ENCODE results near the gene CSTPP1.
"Not testable (repeated sequence)": the region's sequence is repeated elsewhere in the genome, so short reads cannot be mapped to it uniquely, and the experiment has no call there.

Gene CSTPP1

DNA sequence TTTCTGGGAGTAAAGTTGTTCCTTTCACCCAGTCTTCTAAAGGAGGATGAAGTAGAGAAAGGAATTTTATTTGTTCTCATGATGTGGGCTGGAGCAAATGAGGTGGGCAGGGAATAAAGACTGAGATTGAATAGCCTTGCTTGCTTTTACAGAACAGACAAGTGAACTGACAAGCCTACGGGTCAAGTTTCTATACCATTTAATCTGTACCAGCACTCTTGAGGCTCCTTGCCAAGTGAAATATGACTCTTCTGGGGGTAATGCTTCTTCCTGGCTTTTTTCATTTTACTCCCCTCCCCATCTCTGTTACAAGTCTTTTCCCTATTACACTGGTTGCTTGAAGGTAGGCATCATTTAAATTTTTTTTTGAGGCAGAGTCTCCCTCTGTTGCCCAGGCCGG, 54.8 kb downstream of the CSTPP1 start:
- DNase-seq (ENCODE audit: low read depth), result no peak

DNA sequence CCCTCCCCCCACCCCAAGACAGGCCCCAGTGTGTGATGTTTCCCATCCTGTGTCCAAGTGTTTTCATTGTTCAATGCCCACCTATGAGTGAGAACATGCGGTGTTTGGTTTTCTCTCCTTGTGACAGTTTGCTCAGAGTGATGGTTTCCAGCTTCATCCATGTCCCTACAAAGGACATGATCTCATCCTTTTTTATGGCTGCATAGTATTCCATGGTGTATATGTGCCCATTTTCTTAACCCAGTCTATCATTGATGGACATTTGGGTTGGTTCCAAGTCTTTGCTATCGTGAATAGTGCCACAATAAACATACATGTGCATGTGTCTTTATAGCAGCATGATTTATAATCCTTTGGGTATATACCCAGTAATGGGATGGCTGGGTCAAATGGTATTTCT, 55.8 kb downstream of the CSTPP1 start:
- not testable (repeated sequence) for DNase-seq (ENCODE audit: low read depth)

DNA sequence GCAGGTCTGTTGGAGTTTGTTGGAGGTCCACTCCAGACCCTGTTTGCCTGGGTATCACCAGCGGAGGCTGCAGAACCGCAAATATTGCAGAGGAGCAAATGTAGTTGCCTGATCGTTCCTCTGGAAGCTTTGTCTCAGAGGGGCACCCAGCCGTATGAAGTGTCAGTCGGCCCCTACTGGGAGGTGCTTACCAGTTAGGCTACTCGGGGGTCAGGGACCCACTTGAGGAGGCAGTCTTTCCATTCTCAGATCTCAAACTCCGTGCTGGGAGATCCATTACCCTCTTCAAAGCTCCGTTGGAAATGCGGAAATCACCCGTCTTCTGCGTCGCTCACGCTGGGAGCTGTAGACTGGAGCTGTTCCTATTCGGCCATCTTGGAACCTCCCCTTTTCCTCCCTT, 61.2 kb downstream of the CSTPP1 start:
- DNase-seq (ENCODE audit: low read depth), result not testable (repeated sequence)

DNA sequence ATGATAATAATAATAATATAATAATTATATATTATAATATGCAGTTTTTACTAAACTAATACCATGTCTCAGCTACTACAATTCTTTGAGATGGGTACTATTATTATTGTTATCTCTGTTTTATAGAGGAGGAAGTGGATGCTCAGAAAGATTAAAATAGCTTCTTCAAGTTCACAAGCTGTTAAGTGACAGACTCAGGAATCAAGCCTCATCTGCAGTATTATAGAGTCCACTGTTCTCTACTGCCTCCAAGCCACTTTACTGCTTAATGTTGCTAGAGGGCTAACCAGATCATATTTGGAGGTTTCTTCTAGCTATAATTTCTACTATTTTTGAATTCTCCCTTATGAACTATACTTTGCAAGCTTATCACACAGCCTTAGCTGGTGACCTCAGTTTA, 62.7 kb downstream of the CSTPP1 start:
- no peak for DNase-seq (ENCODE audit: low read depth)

DNA sequence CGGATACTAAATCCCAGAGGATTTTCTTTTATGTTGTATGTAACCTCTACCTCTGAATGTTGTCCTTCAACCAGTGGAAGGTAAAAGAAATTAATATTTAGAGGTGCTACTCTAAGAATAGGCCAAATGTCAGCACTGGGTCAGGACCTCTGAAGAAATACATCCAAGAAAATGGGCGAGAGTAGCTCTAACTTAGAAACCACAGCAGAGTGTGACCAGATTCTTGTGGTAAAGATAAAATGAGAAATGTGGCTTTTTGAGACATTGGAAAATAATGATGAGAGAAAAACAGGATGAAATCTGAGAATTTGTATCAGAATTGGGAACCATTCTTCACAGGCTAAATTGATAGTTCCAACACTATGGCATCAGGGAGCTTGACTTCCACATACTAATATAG, 63.5 kb downstream of the CSTPP1 start:
- no peak for DNase-seq (ENCODE audit: low read depth)

DNA sequence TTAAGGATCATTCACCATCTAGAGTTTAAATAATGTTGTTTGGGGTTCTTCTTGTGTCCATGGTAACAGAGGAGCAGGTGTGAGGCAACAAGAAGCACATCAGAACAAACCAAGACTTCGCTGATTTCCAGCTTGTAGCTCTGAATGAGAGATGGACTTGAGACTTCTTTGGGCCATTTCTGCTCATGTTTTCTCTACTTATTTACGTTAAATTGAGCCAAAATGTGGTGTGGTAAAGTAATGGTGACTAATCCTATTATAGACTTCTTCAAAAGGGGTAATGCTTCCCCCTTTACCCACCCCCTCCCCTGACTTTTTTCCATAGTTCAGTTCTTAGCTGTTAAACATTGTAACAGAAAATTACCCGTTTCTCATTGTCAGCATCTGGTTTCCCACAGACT, 65.2 kb downstream of the CSTPP1 start:
- DNase-seq (ENCODE audit: low read depth), result no peak

DNA sequence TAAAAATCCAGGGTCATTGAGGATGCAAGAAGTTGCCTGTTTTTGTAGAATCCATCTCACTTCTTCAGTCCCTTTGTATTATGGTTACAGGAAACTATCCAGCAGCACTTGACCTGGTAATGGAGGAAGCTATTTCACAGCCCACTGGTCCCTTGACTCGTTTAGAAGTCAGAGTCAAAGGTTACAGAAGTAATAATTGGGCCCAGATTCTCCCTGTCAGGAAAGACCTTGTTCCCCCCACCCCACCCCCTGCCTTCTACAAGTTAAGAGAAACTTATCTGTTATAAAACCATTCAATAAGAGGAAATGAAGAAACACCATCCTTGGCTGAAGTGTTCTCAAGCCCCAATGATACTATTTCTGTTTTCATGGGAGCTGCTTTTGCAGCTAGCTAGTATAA, 65.8 kb downstream of the CSTPP1 start:
- no peak for DNase-seq (ENCODE audit: low read depth)

DNA sequence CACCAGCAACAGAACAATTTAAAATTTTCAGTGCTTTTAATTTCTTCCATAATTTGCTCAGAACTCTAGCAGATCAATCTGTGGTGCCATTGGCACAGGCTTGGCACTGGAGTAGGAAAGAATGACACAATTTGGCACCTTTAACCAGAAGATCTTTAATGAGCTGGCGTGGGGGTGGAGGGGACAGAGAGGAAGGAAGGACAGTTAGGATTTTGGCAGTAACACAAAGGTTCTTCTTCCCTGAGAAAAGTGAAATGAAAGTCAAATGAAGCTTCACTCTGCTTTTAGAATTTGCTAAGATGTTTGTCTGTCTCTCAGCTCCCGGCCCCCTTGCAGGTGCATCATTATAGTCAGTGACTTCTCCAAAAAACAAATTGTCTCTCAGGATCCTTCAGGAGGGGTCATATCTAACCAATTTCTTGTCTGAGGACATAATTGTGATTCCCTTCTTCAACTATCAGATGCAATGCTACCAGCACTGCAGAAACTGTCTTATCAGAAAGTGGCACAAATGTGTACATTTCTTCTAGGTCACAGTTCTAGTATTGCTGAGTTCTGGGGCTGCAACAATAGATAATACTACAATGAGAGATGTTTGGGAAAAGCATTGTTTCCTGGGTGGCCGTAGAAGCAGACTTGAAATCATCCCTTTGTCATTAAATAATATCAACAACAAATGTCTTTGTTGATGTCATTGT, 66.8 kb downstream of the CSTPP1 start:
- no peak for DNase-seq (ENCODE audit: low read depth)

DNA sequence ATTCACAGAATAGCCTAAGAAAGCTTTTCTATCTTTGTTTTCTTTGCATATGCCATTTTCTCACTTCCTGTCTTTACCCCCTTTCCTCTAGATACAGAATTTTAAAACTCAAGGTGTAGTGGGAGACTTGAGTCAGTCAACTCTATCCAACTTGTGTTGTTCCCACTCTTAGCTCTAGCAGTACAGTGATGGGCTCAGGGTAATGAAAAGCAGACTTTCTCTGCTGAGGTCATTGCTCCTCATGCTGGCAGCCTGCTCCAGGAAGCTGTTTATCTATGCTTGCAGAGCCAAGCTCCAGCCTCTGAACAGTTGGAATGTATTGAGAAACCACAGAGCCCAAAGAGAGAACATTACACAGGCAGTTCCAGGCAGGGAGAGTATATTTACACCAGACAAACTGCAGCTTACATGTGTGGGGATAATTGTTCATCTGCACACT, 68.1 kb downstream of the CSTPP1 start:
- no peak for DNase-seq (ENCODE audit: low read depth)

DNA sequence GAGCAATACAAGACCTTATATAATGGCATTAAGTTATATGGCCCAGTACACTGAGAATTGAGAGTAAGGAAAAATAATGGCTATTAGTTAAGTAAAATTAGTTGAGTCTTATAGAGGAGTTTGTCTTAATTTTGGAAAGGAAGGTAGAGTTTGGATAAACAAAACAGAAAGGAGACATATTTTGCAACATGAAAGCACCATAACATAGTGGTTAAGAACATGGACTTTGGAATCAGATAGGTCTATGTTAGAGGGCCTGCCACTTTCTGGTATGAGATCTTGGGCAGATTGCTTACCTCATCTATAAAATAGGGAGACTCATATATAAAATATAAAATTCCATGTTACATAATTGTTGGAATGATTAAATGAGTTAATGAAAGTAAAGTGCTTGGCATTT, 68.9 kb downstream of the CSTPP1 start:
- no peak for DNase-seq (ENCODE audit: low read depth)

DNA sequence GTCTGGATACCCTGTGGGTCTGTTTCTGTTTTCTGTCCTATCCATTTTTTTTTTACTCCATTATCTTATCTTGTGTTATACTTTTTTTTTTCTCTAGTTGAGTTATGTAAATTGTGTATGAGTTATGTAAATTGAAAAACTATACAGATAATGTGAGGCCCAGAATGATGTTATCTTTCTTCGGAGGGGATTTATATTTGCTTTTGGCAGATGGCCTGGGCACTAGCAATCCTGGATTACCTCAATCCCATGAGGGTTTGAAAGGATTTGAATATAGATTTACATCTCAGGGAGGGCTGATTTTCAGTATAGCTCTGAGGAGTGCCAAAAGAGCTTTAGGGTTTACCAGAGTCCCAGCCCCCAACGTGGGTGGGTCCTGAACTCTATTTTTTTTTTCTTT, 71.0 kb downstream of the CSTPP1 start:
- DNase-seq (ENCODE audit: low read depth), result no peak

DNA sequence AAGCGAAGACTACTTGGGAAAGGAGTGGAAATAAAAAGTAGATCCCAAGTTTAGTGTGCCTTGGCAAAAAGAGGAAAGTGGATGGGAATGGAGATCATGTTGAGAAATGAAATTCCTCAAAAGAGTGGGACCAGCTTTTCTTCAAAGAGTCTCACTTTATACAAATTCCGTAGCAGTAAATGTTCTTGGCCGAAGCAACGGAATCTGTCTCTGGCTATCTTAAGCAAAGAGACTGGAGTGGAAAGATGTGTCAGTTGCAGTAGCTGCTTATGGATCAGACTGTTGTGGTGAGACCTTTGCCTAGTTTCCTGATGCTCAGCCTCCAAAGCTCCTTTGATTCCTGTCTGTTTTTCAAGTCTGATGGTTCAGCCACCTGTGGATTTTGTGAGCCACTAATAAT, 73.6 kb downstream of the CSTPP1 start:
- no peak for DNase-seq (ENCODE audit: low read depth)

DNA sequence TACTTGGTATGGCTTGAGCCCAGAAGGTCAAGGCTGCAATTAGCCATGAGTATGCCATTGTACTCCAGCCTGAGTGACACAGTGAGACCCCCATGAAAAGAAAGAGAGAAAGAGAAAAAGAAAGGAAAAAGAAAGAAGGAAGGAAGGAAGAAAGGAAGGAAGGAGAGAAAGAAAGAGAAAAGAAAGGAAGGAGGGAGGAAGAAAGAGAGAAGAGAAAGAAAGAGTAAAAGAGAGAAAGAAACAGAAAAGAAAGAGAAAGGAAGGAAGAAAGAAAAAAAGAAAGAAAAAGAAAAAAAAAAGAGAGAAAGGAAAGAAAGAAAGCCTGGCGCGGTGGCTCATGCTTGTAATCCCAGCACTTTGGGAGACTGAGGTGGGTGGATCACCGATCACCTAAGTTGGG, 77.5 kb downstream of the CSTPP1 start:
- no peak for DNase-seq (ENCODE audit: low read depth)

DNA sequence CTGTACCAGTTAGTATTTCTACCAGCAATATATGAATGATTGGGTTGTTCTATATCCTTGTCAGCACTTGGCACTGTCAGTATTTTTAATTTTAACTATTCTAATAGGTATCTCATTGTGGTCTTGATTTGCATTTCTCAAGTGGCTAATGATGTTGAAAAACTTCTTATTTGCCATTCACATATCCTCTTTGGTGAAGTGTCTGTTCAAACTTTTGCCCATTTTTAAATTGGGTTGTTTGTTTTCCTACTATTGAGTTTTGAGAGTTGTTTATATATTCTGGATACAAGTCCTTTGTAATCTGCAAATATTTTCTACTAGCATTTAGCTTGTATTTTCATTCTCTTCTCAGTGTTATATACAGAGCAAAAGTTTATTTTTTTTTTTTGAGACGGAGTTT, 82.1 kb downstream of the CSTPP1 start:
- DNase-seq (ENCODE audit: low read depth), result no peak

DNA sequence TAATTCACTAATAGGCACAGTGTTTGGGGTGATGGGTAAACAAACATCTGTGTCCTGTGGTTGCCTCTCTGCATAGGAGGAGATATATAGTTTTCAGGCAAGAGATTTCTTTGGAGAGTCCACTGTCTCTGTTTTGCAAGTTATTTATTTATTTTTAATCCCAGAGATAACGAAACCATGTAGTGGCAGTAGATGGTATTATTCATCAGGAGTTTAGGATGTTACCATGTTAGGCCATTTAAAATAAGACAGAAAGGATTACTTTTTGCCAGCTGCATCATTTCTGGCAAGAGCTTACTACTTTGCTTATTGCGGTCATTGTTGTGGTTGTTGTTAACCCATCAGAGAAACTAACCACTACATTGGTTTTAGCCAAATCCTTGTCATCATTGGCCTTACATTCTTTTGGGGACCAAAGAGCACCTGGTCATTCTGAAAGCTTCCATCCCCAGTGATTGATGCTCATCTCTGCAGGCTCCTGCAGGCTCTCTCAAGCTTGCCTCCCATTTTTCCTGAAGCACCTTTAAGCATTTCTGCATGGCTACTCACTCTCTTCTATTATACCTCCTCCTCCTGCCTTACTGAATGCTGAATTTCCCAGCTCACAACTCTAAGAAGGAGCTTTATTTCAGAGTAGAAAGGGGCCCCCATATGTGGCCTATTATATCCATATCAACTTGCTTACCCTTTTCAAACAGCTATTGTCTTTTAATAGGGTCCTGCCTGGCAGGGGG, 84.4 kb downstream of the CSTPP1 start:
- DNase-seq (ENCODE audit: low read depth), result no peak

DNA sequence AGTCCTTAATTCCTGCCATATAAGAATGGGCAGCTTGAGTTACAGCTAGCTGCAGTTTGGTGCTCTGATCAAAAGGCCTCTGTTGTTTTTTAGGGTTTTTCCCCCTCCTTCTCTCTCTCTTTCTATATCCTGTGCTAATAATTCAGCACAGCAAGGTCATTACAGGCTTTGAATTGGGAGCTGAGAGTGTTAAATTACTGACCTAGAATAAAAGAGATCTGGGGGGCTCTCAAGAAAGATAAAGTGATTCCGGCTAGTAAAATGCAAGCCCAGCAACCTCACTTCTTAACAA, 84.9 kb downstream of the CSTPP1 start:
- no peak for DNase-seq (ENCODE audit: low read depth)

DNA sequence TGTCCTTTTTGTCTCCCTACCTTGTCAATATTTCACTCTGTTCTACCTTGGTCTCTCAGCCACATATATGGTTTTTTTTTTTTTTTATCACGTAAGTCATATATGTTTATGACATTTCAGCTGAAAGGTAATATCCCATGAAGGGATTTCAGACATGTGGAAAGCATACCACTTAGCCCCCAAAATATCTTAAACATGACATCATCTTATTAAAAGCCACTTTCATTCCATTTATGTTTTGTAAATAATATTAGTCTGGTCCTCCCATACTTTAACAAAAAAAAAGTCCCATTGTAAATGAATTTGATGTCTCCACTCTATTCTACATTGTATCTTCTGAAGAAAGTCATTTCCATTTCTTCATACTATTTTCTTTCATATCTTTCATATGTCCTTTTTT, 85.4 kb downstream of the CSTPP1 start:
- no peak for DNase-seq (ENCODE audit: low read depth)

DNA sequence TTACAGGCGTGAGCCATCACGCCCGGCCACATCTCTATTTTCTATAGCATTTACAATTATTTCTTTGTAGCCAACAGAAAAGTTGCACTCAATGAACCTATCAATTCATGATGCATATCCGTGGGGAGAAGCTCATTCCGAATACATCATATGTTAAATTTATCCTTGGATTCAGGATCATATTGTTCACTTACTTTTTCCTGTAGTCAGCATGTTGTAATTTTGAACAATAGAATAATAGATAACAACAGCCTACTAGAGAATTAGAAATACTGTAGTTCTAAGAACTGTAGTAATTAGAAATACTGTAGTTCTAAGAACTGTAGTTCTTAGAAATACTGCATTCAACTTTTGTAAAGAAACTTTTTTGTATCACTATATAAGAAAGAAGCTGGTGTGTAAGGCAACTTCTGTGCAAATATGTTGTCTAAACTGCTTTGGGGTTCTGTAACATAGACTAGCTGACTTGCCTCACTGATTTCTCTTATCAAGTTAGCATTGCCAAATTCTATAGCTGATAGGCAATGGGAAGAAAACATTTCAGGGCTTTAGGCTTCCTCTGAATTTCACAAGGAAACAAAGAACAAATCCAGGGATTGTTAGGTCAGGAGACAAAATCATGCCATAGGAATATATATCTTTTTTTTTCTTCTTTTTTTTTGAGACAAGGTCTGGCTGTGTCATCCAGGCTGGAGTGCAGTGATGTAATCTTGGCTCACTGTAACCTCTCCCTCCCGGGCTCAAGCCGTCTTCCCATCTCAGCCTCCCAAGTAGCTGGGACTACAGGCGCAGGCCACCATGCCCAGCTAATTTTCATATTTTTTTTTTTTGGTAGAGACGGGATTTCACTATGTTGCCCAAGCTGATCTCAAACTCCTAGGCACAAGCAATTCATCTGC, 91.9 kb downstream of the CSTPP1 start:
- DNase-seq (ENCODE audit: low read depth), result no peak

DNA sequence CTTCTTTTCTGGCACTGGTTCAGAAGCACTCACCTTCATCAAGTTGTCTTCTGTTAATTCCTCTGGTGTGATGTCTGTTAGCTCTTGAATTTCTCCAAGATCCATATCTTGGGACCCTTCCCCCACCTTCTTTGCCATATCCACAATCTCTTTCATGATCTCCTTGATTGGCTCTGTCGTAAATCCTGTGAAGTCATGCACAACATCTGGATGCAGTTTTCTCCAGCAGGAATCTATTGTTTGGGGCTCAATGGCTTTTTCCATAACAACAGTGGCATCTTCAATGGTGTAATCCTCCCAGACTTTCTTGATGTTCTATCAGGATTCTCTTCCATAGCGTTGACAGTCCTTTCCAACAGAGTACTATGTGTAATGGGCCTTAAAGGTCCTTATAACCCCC, 96.9 kb downstream of the CSTPP1 start:
- DNase-seq (ENCODE audit: low read depth), result no peak

DNA sequence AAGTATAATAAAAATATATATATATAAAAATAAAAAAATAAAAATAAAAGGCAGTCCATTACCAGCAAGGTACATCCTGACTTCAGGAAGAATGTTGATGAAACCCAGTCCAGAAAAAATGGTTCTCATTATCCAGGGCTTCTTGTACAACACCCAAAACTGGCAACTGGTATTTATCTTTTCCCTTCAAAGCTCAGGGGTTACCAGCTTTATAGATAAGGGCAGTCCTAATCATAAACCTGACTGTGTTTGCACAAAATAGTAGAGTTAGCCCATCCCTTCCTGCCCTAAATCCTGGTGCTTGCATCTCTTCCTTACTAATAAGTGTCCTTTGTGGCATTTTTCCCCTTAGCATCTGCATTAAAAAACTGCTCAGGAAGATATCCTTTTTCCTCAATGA, 97.5 kb downstream of the CSTPP1 start:
- no peak for DNase-seq (ENCODE audit: low read depth)

DNA sequence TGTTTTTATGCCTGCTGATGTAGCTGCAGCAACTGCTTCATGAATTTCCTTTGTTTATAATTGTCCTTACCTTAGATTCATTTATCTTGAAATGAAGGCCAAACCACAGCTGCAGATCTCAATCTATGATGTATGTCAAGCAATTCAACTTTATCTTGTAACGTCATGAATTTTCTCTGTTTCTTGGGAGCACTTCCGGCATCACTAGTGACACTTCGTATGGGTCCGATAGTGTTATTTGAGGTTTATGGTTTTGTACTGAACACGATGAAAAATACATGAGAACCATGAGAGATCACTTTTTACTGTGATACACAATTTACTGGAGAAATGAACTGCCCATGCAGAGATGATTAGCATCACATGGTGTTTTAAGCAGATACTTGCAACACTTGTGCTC, 98.5 kb downstream of the CSTPP1 start:
- DNase-seq (ENCODE audit: low read depth), result no peak

DNA sequence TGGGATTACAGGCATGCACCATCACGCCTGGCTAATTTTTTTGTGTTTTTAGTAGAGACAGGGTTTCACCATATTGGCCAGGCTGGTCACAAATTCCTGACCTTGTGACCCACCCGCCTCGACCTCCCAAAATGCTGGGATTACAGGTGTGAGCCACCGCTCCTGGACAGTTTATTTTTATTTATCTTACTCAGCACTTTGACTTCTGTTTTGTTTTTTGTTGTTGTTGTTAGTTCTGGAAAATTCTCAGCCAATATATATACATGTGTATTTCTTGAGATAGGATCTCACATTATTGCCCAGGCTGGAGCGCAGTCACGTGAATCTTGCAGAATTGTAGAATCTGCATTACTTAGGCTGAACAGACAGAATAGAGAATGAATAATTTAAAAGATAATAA, 107.6 kb downstream of the CSTPP1 start:
- no peak for DNase-seq (ENCODE audit: low read depth)

DNA sequence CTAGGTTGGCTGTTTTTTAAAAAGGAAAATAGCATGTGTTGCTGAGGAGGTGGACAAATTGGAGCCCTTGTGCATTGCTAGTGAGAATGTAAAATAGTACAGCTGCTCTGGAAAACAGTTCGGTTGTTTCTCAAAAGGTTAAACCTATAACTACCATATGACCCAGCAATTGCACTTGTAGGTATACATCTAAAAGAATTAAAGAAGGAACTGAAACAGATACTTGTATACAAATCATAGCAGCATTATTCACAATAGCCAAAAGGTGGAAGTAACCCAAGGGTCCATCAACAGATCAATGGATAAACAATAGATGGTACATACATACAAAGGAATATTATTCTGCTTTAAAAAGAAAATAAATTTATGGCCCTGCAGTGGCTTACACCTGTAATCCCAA, 111.4 kb downstream of the CSTPP1 start:
- DNase-seq (ENCODE audit: low read depth), result no peak
